GM12878 (cell line): ENCODE data around the gene ZNF302. TPM values are rescaled to one million over a fixed set of nuclear protein-coding genes. Genes with fewer than 3 reads are reported as not detected.

Experiments
- ATAC-seq: fragments of 200-7000 bp; cut with Tn5 transposase; 3 replicates; pipeline ENCODE4 v1.9.1; 2020; ENCODE audit warnings: mild to moderate bottlenecking, moderate library complexity
- BruUV-seq: library from RNA; stranded (reverse); fragments of 400-500 nt; replicated peaks from 2 replicates; lab custom pipeline; 2021; lab: Mats Ljungman, UMichigan
- CTCF ChIA-PET: fragments of 300-600 bp; sonication (Branson Sonifier 250); formaldehyde crosslinking; extraction: SDS; loops from one replicate; lab custom pipeline; 2021; ENCODE audit warnings: inconsistent platforms; lab: Yijun Ruan, JAX
- POLR2A ChIA-PET: fragments of 350-600 bp; formaldehyde crosslinking; extraction: SDS; loops from one replicate; lab custom pipeline; 2021; ENCODE audit warnings: inconsistent platforms; lab: Charles Lee
- RAD21 ChIA-PET: fragments of 300-600 bp; sonication (Branson Sonifier 250); formaldehyde crosslinking; loops from one replicate; lab custom pipeline; 2023; ENCODE audit warnings: antibody characterized with exemption; ENCODE audit not compliant: unreplicated experiment; lab: Charles Lee
- SMC1A ChIA-PET: fragments of 300-600 bp; sonication (Branson Sonifier 250); formaldehyde crosslinking; loops from one replicate; lab custom pipeline; 2023; ENCODE audit not compliant: unreplicated experiment, uncharacterized antibody; lab: Charles Lee
- DNase-seq: peaks from one replicate; pipeline ENCODE4 v3.0.0-alpha.2; 2011; ENCODE audit warnings: low read depth, low spot score
- FAIRE-seq: peaks from 3 replicates; lab custom pipeline; 2011; peaks lifted over from hg19 to GRCh38; lab: Jason Lieb, UNC
- H2AFZ ChIP-seq: 2 replicates; pipeline ENCODE4 v1.6.0; 2011; ENCODE audit warnings: low read depth, low read length, control low read depth; ENCODE audit not compliant: control insufficient read depth
- H3K27ac ChIP-seq: 2 replicates; pipeline ENCODE4 v1.5.1; 2011; ENCODE audit warnings: control low read depth; ENCODE audit not compliant: control insufficient read depth, insufficient read depth
- H3K27me3 ChIP-seq, 2 experiments: replicated peaks in 1 of 2; 2 replicates each; pipeline versions ENCODE4 v1.6.0 to v1.6.1; 2011; ENCODE audit warnings: low read length in 1 of 2; ENCODE audit not compliant: control insufficient read depth in 2 of 2, insufficient read depth in 2 of 2
- H3K36me3 ChIP-seq, 2 experiments: 2 replicates each; pipeline ENCODE4 v1.5.1; 2011; ENCODE audit warnings: low read length in 1 of 2; ENCODE audit not compliant: control insufficient read depth in 2 of 2, insufficient read depth in 2 of 2
- H3K4me1 ChIP-seq: 2 replicates; pipeline ENCODE4 v1.6.1; 2011; ENCODE audit warnings: mild to moderate bottlenecking, low read length, moderate library complexity, mixed read lengths; ENCODE audit not compliant: control insufficient read depth, insufficient read depth
- H3K4me2 ChIP-seq: 2 replicates; pipeline ENCODE4 v1.6.0; 2011; ENCODE audit warnings: control low read depth; ENCODE audit not compliant: control insufficient read depth, insufficient read depth
- H3K4me3 ChIP-seq: fragments of 200-600 bp; sonication (generic); 2 replicates; pipeline ENCODE4 v1.5.1; 2016
- H3K79me2 ChIP-seq: 2 replicates; pipeline ENCODE4 v1.6.0; 2011; ENCODE audit warnings: low read length; ENCODE audit not compliant: control insufficient read depth, insufficient read depth
- H3K9ac ChIP-seq: 2 replicates; pipeline ENCODE4 v1.8.0; 2011; ENCODE audit warnings: low read length, control low read depth, mixed read lengths; ENCODE audit not compliant: control insufficient read depth, insufficient read depth
- H3K9me3 ChIP-seq: replicated peaks from 3 replicates; pipeline ENCODE4 v1.5.1; 2011; ENCODE audit warnings: mild to moderate bottlenecking, low read length; ENCODE audit not compliant: control insufficient read depth, insufficient read depth
- H4K20me1 ChIP-seq: 2 replicates; pipeline ENCODE4 v1.6.0; 2011; ENCODE audit not compliant: control insufficient read depth, insufficient read depth
- BACH1 ChIP-seq: fragments of 450-650 bp; IDR thresholded peaks from 2 replicates; pipeline ENCODE4 v1.6.1; 2017; ENCODE audit warnings: mild to moderate bottlenecking, borderline replicate concordance
- CEBPB ChIP-seq, 2 experiments: fragments of 150-350 bp in 1 of 2; IDR thresholded peaks; 2 replicates each; pipeline ENCODE4 v1.6.1; 2012 to 2014; ENCODE audit warnings: low read depth in 2 of 2, low read length in 2 of 2, borderline replicate concordance in 1 of 2, inconsistent platforms in 1 of 2
- EP300 ChIP-seq, 2 experiments: fragments of 150-350 bp in 1 of 2; IDR thresholded peaks; 2 replicates each; pipeline ENCODE4 v1.6.1; 2011 to 2012; ENCODE audit warnings: low read depth in 2 of 2, low read length in 2 of 2, borderline replicate concordance in 1 of 2, improper control_type of control experiment in 1 of 2, inconsistent platforms in 1 of 2; ENCODE audit not compliant: control insufficient read depth in 1 of 2
- IKZF2 ChIP-seq, 2 experiments: fragments of 450-650 bp; IDR thresholded peaks; 2 replicates each; pipeline ENCODE4 v1.6.1; 2017; ENCODE audit warnings: mild to moderate bottlenecking in 2 of 2, moderate library complexity in 2 of 2
- KAT2A ChIP-seq: conservative IDR thresholded peaks from 2 replicates; pipeline ENCODE4 v1.6.1; 2011; ENCODE audit warnings: low read depth, low read length; ENCODE audit not compliant: control insufficient read depth
- MEF2B ChIP-seq: fragments of 450-650 bp; IDR thresholded peaks from 2 replicates; pipeline ENCODE4 v1.6.1; 2018; ENCODE audit warnings: mild to moderate bottlenecking, moderate library complexity; ENCODE audit not compliant: partially characterized antibody, poor library complexity, severe bottlenecking
- MTA3 ChIP-seq: IDR thresholded peaks from 2 replicates; pipeline ENCODE4 v1.6.1; 2012; ENCODE audit warnings: low read length, inconsistent platforms, borderline replicate concordance
- MXI1 ChIP-seq: fragments of 150-350 bp; IDR thresholded peaks from 2 replicates; pipeline ENCODE4 v1.6.1; 2011; ENCODE audit warnings: low read depth, mild to moderate bottlenecking, inconsistent platforms, low read length, improper control_type of control experiment
- NFYB ChIP-seq: IDR thresholded peaks from 2 replicates; pipeline ENCODE4 v1.6.1; 2011; ENCODE audit warnings: low read depth, mild to moderate bottlenecking, low read length, improper control_type of control experiment, moderate library complexity; ENCODE audit not compliant: insufficient read depth
- RAD21 ChIP-seq: IDR thresholded peaks from 2 replicates; pipeline ENCODE4 v1.6.1; 2011; ENCODE audit warnings: mild to moderate bottlenecking, low read depth, low read length, moderate library complexity; ENCODE audit not compliant: insufficient read depth
- RBBP5 ChIP-seq: fragments of 200-600 bp; sonication (generic); conservative IDR thresholded peaks from 2 replicates; pipeline ENCODE4 v1.6.1; 2016
- SREBF1 ChIP-seq: IDR thresholded peaks from 2 replicates; pipeline ENCODE4 v1.6.1; 2012; ENCODE audit warnings: mild to moderate bottlenecking, low read length
- ZNF207 ChIP-seq: fragments of 450-650 bp; IDR thresholded peaks from 2 replicates; pipeline ENCODE4 v1.6.1; 2014; ENCODE audit warnings: antibody characterized with exemption, mild to moderate bottlenecking, borderline replicate concordance
- ZSCAN29 ChIP-seq: fragments of 450-650 bp; IDR thresholded peaks from 2 replicates; pipeline ENCODE4 v1.6.1; 2017; ENCODE audit warnings: mild to moderate bottlenecking, moderate library complexity
- ZZZ3 ChIP-seq: IDR thresholded peaks from 2 replicates; pipeline ENCODE4 v1.6.1; 2011; ENCODE audit warnings: low read depth; ENCODE audit not compliant: control insufficient read depth, insufficient read length
- WGBS: methylation state at CpG from one replicate; pipeline ENCODE4 v1.1.6; 2016; ENCODE audit warnings: low lambda C conversion rate; ENCODE audit not compliant: insufficient replicate concordance, insufficient coverage; ENCODE audit errors: missing lambda C conversion rate; 5-methylcytosine and 5-hydroxymethylcytosine counted together
- in situ Hi-C: fragments of 300-500 bp; cut with MboI; formaldehyde crosslinking; loops from 9 replicates; pipeline ENCODE4 v1.14.3; 2018; ENCODE audit warnings: mixed read lengths
- intact Hi-C: fragments of 100-400 bp; cut with micrococcal nuclease; formaldehyde crosslinking; loops from one replicate; pipeline ENCODE4 v1.14.2; 2022; ENCODE audit not compliant: unreplicated experiment
- polyA plus RNA-seq, 11 experiments: library from polyadenylated mRNA; depleted of rRNA in 4 of 11; unstranded in 6 of 11; stranded (reverse) in 5 of 11; fragments of >200 nt; fragmentation: Nextera tagmentation in 4 of 11; fragmentation: Illumina TruSeq in 1 of 11; extraction: Ambion mirVana in 4 of 11; extraction: Trizol in 1 of 11; gene quantifications; 1 replicate in 1 of 11; 2 replicates in 10 of 11; pipeline versions ENCODE4 v1.2.1 to v1.2.3, GENCODE V29; 2011 to 2016; ENCODE audit warnings: inconsistent platforms in 2 of 11, missing spikeins in 2 of 11, low read depth in 1 of 11
- total RNA-seq, 4 experiments: library from RNA; depleted of rRNA in 3 of 4; stranded (reverse); fragments of >200 nt in 3 of 4; fragmentation: Illumina TruSeq in 1 of 4; extraction: Trizol in 1 of 4; gene quantifications; 2 replicates each; pipeline versions ENCODE4 v1.2.1 to v1.2.3, GENCODE V29; 2013 to 2021
- TF ChIP-seq, protein P1 (sequence below): fragments of 450-650 bp; formaldehyde crosslinking; IDR thresholded peaks from 2 replicates; pipeline ENCODE4 v1.5.0; 2022; ENCODE audit warnings: mild to moderate bottlenecking, missing genetic modification characterization
- TF ChIP-seq, protein P2 (sequence below): fragments of 450-650 bp; formaldehyde crosslinking; IDR thresholded peaks from 2 replicates; pipeline ENCODE4 v1.4.0; 2022; ENCODE audit warnings: mild to moderate bottlenecking, moderate library complexity

Gene ZNF302
- total and polyA plus RNA-seq, 10 of the 15 experiments (the other 5 are each of a cell fraction or from before 2014, with no cell fraction given): 8.4 to 35.4 (median 19.7) TPM

DNA sequence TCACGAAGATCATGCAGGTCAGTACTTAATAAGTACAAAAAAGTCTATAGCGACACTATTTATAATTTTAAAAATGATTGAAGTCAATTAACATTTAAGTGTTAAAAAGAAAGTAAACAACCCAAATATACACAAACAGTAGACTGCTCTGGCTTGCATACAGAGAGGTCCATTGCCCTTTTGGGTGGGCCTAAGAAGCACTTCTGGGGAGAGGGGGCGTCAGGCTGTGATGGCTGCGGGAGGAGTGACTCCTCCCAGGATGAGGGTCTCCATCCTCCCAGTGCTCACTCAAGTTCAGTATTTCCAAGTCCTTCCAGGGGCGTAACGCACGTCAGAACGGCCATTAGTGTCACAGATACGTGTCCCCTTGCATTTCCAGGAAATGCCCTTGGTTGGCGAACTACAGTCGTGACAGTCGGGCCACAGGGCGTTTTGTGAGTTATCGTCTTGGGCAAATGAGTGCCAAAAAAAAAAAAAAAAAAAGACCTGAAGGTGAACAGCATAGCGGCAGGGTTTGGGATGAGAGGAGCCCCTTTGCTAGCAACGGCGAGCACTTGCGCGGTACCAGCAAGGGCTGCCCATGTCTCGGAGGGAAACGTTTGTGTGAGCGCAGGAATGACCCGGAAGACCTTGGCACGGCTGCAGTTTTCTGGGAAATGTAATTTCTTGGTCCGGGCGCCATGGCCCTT, 637 bp upstream of the ZNF302 start, which contains the start of gene SCGB2B2:
Gene SCGB2B2, minus strand, starts transcription at position 463 of the 689 bp plus-strand sequence. CDS start 82,596 bp downstream, outside the sequence.
- peak; percentile 50 for DNase-seq
- POLR2A ChIA-PET: no interaction called here
- TF ChIP-seq, protein P1, sequence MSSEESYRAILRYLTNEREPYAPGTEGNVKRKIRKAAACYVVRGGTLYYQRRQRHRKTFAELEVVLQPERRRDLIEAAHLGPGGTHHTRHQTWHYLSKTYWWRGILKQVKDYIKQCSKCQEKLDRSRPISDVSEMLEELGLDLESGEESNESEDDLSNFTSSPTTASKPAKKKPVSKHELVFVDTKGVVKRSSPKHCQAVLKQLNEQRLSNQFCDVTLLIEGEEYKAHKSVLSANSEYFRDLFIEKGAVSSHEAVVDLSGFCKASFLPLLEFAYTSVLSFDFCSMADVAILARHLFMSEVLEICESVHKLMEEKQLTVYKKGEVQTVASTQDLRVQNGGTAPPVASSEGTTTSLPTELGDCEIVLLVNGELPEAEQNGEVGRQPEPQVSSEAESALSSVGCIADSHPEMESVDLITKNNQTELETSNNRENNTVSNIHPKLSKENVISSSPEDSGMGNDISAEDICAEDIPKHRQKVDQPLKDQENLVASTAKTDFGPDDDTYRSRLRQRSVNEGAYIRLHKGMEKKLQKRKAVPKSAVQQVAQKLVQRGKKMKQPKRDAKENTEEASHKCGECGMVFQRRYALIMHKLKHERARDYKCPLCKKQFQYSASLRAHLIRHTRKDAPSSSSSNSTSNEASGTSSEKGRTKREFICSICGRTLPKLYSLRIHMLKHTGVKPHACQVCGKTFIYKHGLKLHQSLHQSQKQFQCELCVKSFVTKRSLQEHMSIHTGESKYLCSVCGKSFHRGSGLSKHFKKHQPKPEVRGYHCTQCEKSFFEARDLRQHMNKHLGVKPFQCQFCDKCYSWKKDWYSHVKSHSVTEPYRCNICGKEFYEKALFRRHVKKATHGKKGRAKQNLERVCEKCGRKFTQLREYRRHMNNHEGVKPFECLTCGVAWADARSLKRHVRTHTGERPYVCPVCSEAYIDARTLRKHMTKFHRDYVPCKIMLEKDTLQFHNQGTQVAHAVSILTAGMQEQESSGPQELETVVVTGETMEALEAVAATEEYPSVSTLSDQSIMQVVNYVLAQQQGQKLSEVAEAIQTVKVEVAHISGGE (CRISPR knock-in tag): peak; percentile 90
- TF ChIP-seq ZSCAN29 (no peak), SREBF1 (peak; percentile 83), CEBPB (IDR thresholded peaks at IDR 0.05; ENCODE audit: borderline replicate concordance in 1 of 2, low read depth in 2 of 2, low read length in 2 of 2) (no peak), ZZZ3 (peak; percentile 7), NFYB (no peak), EP300 (IDR thresholded peaks at IDR 0.05; ENCODE audit: borderline replicate concordance in 1 of 2, control insufficient read depth in 1 of 2, low read depth in 2 of 2, low read length in 2 of 2) (no peak), MEF2B (no peak), MTA3 (no peak), ZNF207 (peak; percentile 49; the same call in 1 of the 2 replicates), KAT2A (no peak), MXI1 (no peak), IKZF2 (IDR thresholded peaks at IDR 0.05) (peak; percentile 47 to 53; a peak in 1 of 4 replicates), RAD21 (no peak), BACH1 (no peak), RBBP5 (no peak)
- TF ChIP-seq, protein P2, sequence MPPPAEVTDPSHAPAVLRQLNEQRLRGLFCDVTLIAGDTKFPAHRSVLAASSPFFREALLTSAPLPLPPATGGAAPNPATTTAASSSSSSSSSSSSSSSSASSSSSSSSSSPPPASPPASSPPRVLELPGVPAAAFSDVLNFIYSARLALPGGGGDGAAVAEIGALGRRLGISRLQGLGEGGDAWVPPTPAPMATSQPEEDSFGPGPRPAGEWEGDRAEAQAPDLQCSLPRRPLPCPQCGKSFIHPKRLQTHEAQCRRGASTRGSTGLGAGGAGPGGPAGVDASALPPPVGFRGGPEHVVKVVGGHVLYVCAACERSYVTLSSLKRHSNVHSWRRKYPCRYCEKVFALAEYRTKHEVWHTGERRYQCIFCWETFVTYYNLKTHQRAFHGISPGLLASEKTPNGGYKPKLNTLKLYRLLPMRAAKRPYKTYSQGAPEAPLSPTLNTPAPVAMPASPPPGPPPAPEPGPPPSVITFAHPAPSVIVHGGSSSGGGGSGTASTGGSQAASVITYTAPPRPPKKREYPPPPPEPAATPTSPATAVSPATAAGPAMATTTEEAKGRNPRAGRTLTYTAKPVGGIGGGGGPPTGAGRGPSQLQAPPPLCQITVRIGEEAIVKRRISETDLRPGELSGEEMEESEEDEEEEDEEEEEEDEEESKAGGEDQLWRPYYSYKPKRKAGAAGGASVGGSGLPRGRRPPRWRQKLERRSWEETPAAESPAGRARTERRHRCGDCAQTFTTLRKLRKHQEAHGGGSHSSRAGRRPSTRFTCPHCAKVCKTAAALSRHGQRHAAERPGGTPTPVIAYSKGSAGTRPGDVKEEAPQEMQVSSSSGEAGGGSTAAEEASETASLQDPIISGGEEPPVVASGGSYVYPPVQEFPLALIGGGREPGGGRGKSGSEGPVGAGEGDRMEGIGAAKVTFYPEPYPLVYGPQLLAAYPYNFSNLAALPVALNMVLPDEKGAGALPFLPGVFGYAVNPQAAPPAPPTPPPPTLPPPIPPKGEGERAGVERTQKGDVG: no peak

More for the DNA sequence above, 637 bp upstream of the ZNF302 start, which contains the start of gene SCGB2B2:
- 5% methylated on average over 26 of the region's 26 CpGs for WGBS
- Histone ChIP-seq H3K79me2 (peaks cover 4% of the 10 kb centered on the region), H3K9me3 (peaks cover 24% of the 10 kb centered on the region), H3K4me1 (peaks cover 10% of the 10 kb centered on the region), H3K36me3 (peaks cover 0 to 13% of the 10 kb centered on the region in 2 experiments; a peak in 3 of 4 replicates), H3K4me3 (peak within 1 kb of the TSS; percentile 67), H3K27me3 (no peaks in the 10 kb centered on the region), H2AFZ (peak within 1 kb of the TSS; percentile 94), H3K27ac (peak within 1 kb of the TSS; percentile 95), H3K4me2 (peak within 1 kb of the TSS; percentile 94), H4K20me1 (no peaks in the 10 kb centered on the region), H3K9ac (peak within 1 kb of the TSS; percentile 94)
- in situ Hi-C loops (no loop called here), intact Hi-C loops (loop anchor here (1.0 to 5.0 kb wide), 2 partner anchors 56 to 505 kb away; partner anchors contain the start of gene LSM14A)
- ChIA-PET RAD21 (interaction anchor here (1.2 kb wide), 1 partner anchor 464 kb away, joined by 3 read pairs; no protein-coding TSS in a partner anchor), CTCF (interaction anchor here (1.0 to 3.2 kb wide), 5 partner anchors 13 to 57 kb away, joined by 3 to 12 read pairs (median 6); no protein-coding TSS in a partner anchor), SMC1A (interaction anchor here (1.0 kb wide), 1 partner anchor 35 kb away, joined by 3 read pairs; no protein-coding TSS in a partner anchor)
- ATAC-seq (peak; percentile 74), FAIRE-seq (peak; percentile 75)
- BruUV-seq: TSS peak; percentile 64
